Body of pancreas (tissue), 4 donors: ENCODE data around the gene NFYC. TPM values are rescaled to one million over a fixed set of nuclear protein-coding genes. Genes with fewer than 3 reads are reported as not detected.

Source experiments
- ATAC-seq: fragments of 150-250 bp; one replicate; pipeline ENCODE4 v1.9.1; 2016
- DNase-seq, 4 donors: peaks; one replicate each; pipeline ENCODE4 v3.0.0-alpha.2; 2019
- H3K27ac ChIP-seq, 4 donors: fragments of 200-600 bp; sonication (generic); 1 replicate in 3 of 4; 2 replicates in 1 of 4; pipeline versions ENCODE4 v1.5.1 to v1.6.1; 2016 to 2019; ENCODE audit warnings: mild to moderate bottlenecking in 1 of 4, mixed read lengths in 1 of 4, moderate library complexity in 1 of 4
- H3K27me3 ChIP-seq, 2 donors: fragments of 200-600 bp; sonication (generic); one replicate each; pipeline ENCODE4 v1.6.0; 2016; ENCODE audit warnings: mild to moderate bottlenecking in 1 of 2
- H3K36me3 ChIP-seq, 2 donors: fragments of 200-600 bp; sonication (generic); replicated peaks in 1 of 2; 2 replicates each; pipeline ENCODE4 v1.5.1; 2016; ENCODE audit warnings: low read depth in 2 of 2; ENCODE audit not compliant: insufficient read depth in 1 of 2
- H3K4me1 ChIP-seq: fragments of 200-600 bp; sonication (generic); one replicate; pipeline ENCODE4 v1.6.0; 2016
- H3K4me3 ChIP-seq, 2 donors: fragments of 200-600 bp; sonication (generic); 1 replicate in 1 of 2; 2 replicates in 1 of 2; pipeline ENCODE4 v1.5.1; 2016 to 2019
- H3K9me3 ChIP-seq, 3 donors: fragments of 200-600 bp; sonication (generic); 1 replicate in 2 of 3; 2 replicates in 1 of 3; pipeline ENCODE4 v1.5.1; 2016
- CTCF ChIP-seq, 7 experiments: fragments of 450-650 bp in 4 of 7; fragments of 200-600 bp in 3 of 7; sonication (generic) in 3 of 7; IDR thresholded peaks; one replicate each; pipeline ENCODE4 v1.5.1; 2016 to 2019; ENCODE audit warnings: antibody characterized with exemption in 7 of 7
- POLR2A ChIP-seq, 3 donors: fragments of 450-650 bp; IDR thresholded peaks; one replicate each; pipeline ENCODE4 v1.6.1; 2016; ENCODE audit warnings: antibody characterized with exemption in 3 of 3, mild to moderate bottlenecking in 2 of 3
- WGBS, 2 donors: methylation state at CpG; one replicate each; pipeline ENCODE4 v1.1.5; 2017; 5-methylcytosine and 5-hydroxymethylcytosine counted together
- intact Hi-C: fragments of 100-400 bp; cut with DNase I; formaldehyde crosslinking; loops from one replicate; pipeline ENCODE4 v1.15.1; 2023
- total RNA-seq, 2 donors: library from RNA; depleted of rRNA; stranded (reverse); fragments of >200 nt; gene quantifications; one replicate each; pipeline ENCODE4 v1.1.0, GENCODE V29; 2016

Gene NFYC
- total RNA-seq, 2 donors from 2014 or later = 37.2 to 44.9 TPM

GRCh38 chr1:40736085-40736531 is 44.6 kb downstream of the NFYC start:
- Histone ChIP-seq H3K27me3 (no peaks in the 10 kb centered on the region), H3K36me3 (peaks cover 0 to 6% of the 10 kb centered on the region in 2 donors), H3K27ac (peak overlapping the region in 2 of 4 donors; percentile 33 to 58), H3K4me1 (peaks cover 19% of the 10 kb centered on the region), H3K4me3 (no peak overlapping the region), H3K9me3 (no peaks in the 10 kb centered on the region)
- intact Hi-C loops = no loop called here
- no peak for TF ChIP-seq POLR2A (IDR thresholded peaks at IDR 0.05)
- no peak for TF ChIP-seq CTCF (IDR thresholded peaks at IDR 0.05)
- no peak for DNase-seq
- peak; percentile 72 for ATAC-seq

DNA sequence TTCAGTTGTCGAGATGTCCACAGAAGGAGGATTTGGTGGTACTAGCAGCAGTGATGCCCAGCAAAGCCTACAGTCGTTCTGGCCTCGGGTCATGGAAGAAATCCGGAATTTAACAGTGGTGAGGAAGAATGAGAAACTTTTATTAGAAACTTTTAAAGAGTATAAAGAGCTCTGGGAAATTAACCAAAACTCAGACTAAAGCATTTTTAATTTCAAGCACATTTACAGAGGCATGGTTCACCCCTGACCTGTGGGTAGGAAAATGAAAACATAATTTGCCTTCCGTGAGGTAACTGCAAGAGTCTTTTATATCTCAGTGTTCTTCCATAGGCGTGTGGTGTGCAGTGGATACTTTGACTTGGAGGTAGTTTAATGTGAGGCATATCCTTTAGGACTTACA is 47.3 kb downstream of the NFYC start:
- DNase-seq (no peak), ATAC-seq (no peak)
- H3K4me1 ChIP-seq = peaks cover 9% of the 10 kb centered on the region
- H3K9me3 ChIP-seq = no peaks in the 10 kb centered on the region
- intact Hi-C loops = no loop called here
- H3K4me3 ChIP-seq = no peak overlapping the region
- no peak overlapping the region for H3K27ac ChIP-seq
- TF ChIP-seq POLR2A (IDR thresholded peaks at IDR 0.05) = no peak
- TF ChIP-seq CTCF (IDR thresholded peaks at IDR 0.05) = no peak
- peaks cover 0 to 6% of the 10 kb centered on the region in 2 donors for H3K36me3 ChIP-seq
- 94 to 95% methylated on average over 6 of the region's 6 CpGs for WGBS, 2 donors
- H3K27me3 ChIP-seq = no peaks in the 10 kb centered on the region

- no peak overlapping the region for H3K27ac ChIP-seq
- DNase-seq = no peak
These were observed 48.0 kb downstream of the NFYC start for GRCh38 chr1:40739455-40740008.

DNA sequence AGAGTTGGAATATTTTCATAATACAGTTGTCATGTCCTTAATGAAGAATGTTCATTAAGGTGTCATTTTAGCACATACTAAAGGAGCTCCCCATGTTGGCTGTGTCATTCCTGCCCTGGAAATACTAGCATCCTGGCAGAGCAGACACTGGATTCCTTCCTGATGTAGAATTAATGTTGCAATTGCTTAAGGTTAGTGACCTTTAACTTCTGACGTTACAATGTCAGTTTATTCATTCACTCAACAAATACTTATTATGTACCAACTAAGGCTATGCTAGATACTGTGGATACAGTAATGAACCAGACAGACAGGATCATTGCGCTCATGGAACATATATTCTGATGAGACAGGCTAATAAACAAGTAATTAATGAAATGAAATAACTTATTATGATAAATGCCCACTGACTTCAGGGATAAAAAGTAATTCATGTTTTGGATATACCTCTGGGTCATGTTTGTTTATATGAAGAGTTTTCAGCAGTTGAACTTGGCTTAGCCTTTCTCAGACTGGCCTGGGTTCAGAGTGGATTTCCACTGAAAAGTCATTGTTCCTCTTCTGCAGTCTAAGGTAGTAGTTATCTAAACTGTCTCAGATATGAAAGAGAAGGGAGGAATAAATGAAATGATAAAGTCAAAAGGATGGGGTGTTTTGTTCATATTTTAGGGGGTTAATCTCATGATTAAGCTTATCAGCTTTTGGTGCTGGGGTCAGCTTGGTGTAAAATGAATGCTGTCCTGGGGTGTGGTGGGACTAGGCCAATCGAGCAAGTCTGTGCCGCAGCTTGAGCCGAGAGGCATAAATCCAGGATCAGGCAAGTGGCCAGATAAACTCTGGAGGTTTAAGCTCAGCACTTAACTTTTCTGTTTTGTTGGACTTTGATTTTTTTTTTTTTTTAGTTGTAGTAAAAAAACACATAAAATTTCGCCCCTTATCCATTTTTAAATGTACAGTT is 48.8 kb downstream of the NFYC start:
- WGBS, 2 donors = 52 to 60% methylated on average over 6 of the region's 6 CpGs
- Histone ChIP-seq H3K9me3 (no peaks in the 10 kb centered on the region), H3K4me1 (peaks cover 9% of the 10 kb centered on the region), H3K4me3 (no peak overlapping the region), H3K27me3 (no peaks in the 10 kb centered on the region), H3K36me3 (peaks cover 0 to 6% of the 10 kb centered on the region in 2 donors), H3K27ac (no peak overlapping the region)
- no peak for ATAC-seq
- no peak for TF ChIP-seq CTCF (IDR thresholded peaks at IDR 0.05)
- TF ChIP-seq POLR2A (IDR thresholded peaks at IDR 0.05) = no peak
- no peak for DNase-seq
- intact Hi-C loops = no loop called here

More at GRCh38 chr1:40739455-40740008, 48.0 kb downstream of the NFYC start:
- H3K4me3 ChIP-seq = no peak overlapping the region
- WGBS, 2 donors = 86% methylated on average over 3 of the region's 3 CpGs
- peaks cover 0 to 6% of the 10 kb centered on the region in 2 donors for H3K36me3 ChIP-seq
- intact Hi-C loops = no loop called here
- peaks cover 9% of the 10 kb centered on the region for H3K4me1 ChIP-seq
- no peak for ATAC-seq
- no peaks in the 10 kb centered on the region for H3K9me3 ChIP-seq
- no peaks in the 10 kb centered on the region for H3K27me3 ChIP-seq
- TF ChIP-seq POLR2A (IDR thresholded peaks at IDR 0.05) = no peak
- TF ChIP-seq CTCF (IDR thresholded peaks at IDR 0.05) = no peak
